ENCODE measurements around the gene ZNF516.

ZNF516 gene

DNA sequence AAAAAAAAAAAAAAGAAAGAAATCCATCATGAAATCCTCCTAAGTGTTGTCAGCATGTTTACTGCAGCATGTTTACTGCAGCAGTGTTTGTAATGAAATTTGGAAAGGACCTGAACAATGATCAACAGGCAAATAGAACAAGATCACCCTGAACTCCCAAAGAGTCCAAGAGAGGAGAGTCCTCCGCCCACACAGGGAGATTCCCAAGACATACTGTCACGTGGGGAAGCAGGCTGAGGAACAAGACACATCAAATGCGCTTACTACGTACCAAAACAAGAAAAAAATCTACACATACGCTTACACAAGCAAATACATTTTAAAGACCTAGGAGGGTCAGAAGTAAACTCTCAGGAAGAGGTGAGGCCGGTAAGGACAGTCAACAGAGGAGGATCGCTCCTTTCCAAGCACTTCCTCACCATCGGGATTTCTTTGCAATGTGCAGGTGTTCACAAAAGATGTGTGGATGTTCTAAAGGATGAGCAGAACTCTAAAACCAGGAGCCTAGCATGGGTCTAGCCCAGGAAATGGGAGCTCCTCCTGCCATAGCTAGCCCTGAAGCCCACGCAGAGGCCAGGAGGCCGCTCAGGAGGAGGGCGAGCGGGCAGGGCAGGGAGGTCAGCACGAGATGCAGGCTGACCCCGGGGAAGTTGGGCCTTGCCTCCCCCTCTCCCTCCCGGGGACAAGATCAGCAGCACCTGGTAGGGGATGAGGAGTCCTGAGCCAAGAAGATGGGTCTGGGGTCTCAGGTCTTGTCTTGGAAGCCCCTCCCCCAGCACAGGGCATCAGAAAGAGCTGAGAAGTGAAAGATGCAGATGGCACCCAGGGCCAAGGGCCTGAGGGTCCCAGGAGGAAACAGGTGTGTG lies 66.4 kb downstream of the ZNF516 start:
- Histone ChIP-seq H3K27me3 (ENCODE audit: control insufficient read depth, insufficient read depth, low read length) (no peaks in the 10 kb centered on the region), H3K4me3 (ENCODE audit: low read depth, low read length) (no peak overlapping the region), H3K9me3 (ENCODE audit: control insufficient read depth, insufficient read depth, low read length) (no peaks in the 10 kb centered on the region), H3K36me3 (ENCODE audit: control insufficient read depth, insufficient read depth, low read length) (peaks cover 3% of the 10 kb centered on the region), H3K4me1 (ENCODE audit: control insufficient read depth, insufficient read depth, low read length) (peaks cover 10% of the 10 kb centered on the region), H3K9ac (ENCODE audit: low read depth, low read length) (no peak overlapping the region)

DNA sequence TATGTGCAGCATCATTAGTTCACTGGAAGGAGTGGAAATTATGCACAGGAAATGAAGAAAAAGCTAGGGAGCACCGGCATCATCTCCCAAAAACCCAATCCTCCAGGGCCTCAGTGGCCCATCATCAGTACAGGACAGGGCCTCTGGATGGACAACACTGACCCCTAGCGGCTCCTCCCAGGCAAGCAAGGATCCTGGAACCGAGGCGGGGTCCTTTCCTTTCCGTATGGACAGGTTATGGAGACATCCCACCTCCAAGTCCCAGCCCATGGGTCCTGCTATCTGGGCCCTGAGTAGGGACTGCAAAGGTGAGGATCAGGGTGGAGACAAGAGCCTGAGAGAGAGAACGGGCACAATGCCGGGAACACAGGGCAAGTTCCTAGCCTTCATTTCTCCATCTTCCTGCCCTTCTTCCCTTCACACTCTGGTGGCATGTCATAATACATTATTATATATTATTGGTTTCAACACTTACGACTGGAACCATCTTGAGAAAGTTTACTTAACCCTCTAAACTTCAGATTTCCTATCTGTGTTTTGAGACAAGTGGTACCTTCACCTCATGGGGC lies 68.2 kb downstream of the ZNF516 start:
- no peaks in the 10 kb centered on the region for H3K27me3 ChIP-seq (ENCODE audit: control insufficient read depth, insufficient read depth, low read length)
- H3K9me3 ChIP-seq (ENCODE audit: control insufficient read depth, insufficient read depth, low read length), result no peaks in the 10 kb centered on the region
- H3K9ac ChIP-seq (ENCODE audit: low read depth, low read length), result no peak overlapping the region
- H3K36me3 ChIP-seq (ENCODE audit: control insufficient read depth, insufficient read depth, low read length), result no peaks in the 10 kb centered on the region
- H3K4me1 ChIP-seq (ENCODE audit: control insufficient read depth, insufficient read depth, low read length), result peaks cover 10% of the 10 kb centered on the region
- H3K4me3 ChIP-seq (ENCODE audit: low read depth, low read length), result no peak overlapping the region

DNA sequence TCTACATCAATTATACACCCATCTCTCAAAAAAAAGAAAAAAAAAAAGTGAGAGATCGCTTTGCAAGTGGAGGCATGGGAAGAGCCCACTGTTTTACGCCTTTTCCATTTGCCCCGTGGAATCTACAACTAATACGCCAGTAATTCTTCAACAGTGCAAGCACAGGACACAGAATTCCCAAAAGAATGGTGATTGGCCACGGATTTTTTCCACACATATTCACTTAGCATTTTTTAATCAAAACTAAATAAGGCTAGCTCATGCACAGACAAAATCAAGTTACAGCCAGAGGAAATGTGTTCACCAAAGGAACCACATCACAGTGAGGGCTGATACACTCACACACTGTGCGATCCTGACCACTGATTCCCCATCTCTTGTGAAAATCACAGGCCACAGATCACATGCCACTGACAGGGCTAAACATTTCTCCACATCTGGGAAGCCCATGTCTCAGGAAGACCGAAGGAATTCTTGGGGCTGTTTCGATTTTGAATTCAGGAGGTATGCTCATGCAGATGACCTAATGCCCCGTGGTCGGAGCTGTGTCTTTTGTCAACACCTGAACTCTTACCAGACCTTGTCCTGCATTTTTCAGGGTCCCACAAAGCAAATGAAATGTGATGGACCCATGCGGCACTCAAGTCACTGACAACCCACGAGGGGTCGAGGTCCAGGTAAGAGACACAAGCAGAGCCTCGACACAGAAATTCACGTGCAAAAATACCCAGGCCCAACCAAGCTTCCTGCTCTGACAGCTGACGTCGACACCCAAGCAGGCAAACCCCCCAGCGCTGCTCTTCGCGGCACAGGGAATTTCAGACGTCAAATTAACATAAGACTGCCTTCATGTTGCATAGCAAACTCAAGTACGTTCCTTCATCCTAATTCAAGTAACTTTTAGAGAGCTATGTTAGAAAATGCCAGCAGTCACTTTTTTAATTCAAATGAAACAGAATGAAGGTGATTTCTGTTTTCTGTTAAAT lies 69.6 kb downstream of the ZNF516 start:
- Histone ChIP-seq H3K4me3 (ENCODE audit: low read depth, low read length) (no peak overlapping the region), H3K9ac (ENCODE audit: low read depth, low read length) (no peak overlapping the region), H3K9me3 (ENCODE audit: control insufficient read depth, insufficient read depth, low read length) (no peaks in the 10 kb centered on the region), H3K27me3 (ENCODE audit: control insufficient read depth, insufficient read depth, low read length) (no peaks in the 10 kb centered on the region), H3K36me3 (ENCODE audit: control insufficient read depth, insufficient read depth, low read length) (no peaks in the 10 kb centered on the region), H3K4me1 (ENCODE audit: control insufficient read depth, insufficient read depth, low read length) (peaks cover 10% of the 10 kb centered on the region)

DNA sequence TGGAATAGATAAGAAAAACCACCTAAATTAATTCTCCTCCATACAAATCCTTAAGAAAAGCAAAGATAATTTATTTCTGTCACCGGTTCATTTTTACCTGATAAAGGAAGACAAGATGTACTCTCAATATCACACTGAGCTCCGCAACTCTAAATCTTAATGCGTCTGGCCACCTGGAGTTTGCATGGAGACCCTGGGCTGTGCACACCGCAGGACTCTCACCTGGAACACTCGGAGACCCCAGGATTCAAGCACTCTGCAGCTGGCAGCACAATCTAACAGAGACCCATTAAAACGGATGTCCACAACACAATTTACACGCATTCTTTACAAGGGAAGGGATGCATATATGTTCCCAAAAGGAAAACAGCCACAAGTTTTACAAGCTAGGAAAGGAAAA lies 72.2 kb downstream of the ZNF516 start:
- no peak overlapping the region for H3K9ac ChIP-seq (ENCODE audit: low read depth, low read length)
- no peaks in the 10 kb centered on the region for H3K27me3 ChIP-seq (ENCODE audit: control insufficient read depth, insufficient read depth, low read length)
- no peaks in the 10 kb centered on the region for H3K9me3 ChIP-seq (ENCODE audit: control insufficient read depth, insufficient read depth, low read length)
- no peaks in the 10 kb centered on the region for H3K36me3 ChIP-seq (ENCODE audit: control insufficient read depth, insufficient read depth, low read length)
- no peak overlapping the region for H3K4me3 ChIP-seq (ENCODE audit: low read depth, low read length)
- peaks cover 10% of the 10 kb centered on the region for H3K4me1 ChIP-seq (ENCODE audit: control insufficient read depth, insufficient read depth, low read length)

DNA sequence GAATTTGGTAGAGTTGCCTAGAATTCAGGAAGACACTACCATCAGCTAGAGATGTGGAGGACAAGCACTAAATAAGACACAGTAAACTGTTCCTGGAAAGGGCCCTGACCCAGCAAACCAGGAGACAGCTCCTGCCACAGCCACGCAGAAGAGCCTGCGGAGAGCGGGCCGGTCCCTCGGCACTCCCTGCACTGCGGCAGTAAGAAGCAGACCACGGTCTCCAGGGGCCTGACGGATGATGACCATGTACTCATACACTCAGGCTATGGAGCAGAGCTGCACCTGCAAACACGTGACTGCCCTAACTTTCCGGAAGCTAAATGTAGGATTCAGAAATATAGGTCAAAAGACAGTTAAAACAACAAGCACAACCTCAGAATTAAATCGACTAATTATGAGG lies 72.9 kb downstream of the ZNF516 start:
- Histone ChIP-seq H3K36me3 (ENCODE audit: control insufficient read depth, insufficient read depth, low read length) (no peaks in the 10 kb centered on the region), H3K9ac (ENCODE audit: low read depth, low read length) (no peak overlapping the region), H3K4me1 (ENCODE audit: control insufficient read depth, insufficient read depth, low read length) (peaks cover 10% of the 10 kb centered on the region)

DNA sequence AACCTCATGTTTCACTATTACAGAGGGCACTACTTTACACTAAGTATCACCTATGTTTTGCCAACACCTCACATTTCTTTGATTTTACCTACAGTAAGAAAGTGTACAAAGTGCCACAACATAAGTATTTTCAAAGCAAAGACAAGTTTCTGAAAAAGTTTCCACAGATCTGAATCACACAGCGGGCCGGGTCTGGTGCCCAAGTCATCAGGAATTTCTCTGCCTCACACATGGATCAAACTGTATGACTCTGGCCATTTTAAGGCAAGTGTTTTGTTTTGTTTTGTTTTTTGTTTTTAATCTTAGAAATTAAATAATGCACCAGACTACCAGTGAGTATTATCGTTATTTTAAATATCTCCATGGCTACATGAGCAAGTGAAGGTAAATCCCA lies 73.4 kb downstream of the ZNF516 start:
- Histone ChIP-seq H3K27me3 (ENCODE audit: control insufficient read depth, insufficient read depth, low read length) (no peaks in the 10 kb centered on the region), H3K36me3 (ENCODE audit: control insufficient read depth, insufficient read depth, low read length) (no peaks in the 10 kb centered on the region), H3K4me1 (ENCODE audit: control insufficient read depth, insufficient read depth, low read length) (peaks cover 10% of the 10 kb centered on the region), H3K9ac (ENCODE audit: low read depth, low read length) (no peak overlapping the region), H3K4me3 (ENCODE audit: low read depth, low read length) (no peak overlapping the region), H3K9me3 (ENCODE audit: control insufficient read depth, insufficient read depth, low read length) (no peaks in the 10 kb centered on the region)

More for the DNA sequence above, 72.9 kb downstream of the ZNF516 start:
- no peaks in the 10 kb centered on the region for H3K27me3 ChIP-seq (ENCODE audit: control insufficient read depth, insufficient read depth, low read length)
- no peaks in the 10 kb centered on the region for H3K9me3 ChIP-seq (ENCODE audit: control insufficient read depth, insufficient read depth, low read length)
- no peak overlapping the region for H3K4me3 ChIP-seq (ENCODE audit: low read depth, low read length)

DNA sequence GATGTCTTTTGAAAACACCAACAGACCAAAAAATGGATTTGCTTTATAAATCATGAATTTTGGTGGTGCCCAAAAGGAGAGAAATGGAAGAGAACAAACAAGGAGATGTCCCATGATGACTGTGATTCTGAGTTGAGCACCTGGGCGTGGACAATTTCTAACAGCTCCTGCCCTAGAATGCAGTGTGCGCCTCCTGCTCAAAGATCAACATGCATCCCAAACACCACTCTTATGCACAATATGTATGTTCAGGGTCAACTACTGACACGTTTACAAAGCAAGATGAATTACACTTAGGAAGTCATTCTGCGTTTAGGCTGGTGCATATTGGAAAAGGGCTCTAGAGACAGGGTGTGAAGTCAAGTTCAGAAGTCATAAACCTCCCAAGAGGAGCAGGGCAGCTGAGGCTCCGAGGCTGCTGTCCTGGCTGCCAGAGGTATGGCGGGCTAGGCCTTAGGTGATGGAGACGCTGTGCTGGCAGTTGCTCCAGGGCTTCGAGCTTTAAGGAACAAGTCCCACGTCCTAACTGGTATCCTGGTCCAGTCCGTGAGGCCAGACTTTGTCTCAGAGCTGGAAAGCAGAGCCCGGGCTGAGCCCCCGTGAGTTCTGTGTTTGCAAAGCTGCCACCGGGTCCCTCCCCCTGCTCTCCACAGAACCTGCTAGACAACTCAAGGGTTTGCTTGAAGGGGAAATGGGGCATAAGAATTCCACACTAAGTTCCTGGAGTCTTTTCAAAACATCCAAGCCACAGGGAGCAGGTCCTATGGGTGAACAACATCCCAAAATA lies 74.0 kb downstream of the ZNF516 start:
- H3K4me3 ChIP-seq (ENCODE audit: low read depth, low read length), result no peak overlapping the region

DNA sequence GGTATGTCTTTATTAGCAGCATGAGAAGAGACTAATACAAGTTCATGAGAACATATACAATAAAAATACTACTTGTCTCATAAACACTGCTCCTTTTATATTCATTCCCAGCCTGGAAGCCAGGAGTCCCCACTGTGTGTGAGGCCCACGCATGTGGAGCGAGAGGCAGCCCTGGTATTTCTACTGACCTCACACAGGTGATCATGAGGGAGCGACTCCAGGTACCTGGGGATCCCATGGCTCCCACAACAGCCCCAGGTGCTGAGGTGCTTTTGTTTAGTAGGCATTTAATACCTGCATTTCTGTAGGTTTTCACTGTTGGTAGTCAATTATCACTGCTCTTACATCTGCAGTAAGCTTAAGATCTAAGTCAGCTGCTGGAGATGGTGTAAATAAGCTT lies 75.2 kb downstream of the ZNF516 start:
- H3K36me3 ChIP-seq (ENCODE audit: control insufficient read depth, insufficient read depth, low read length), result no peaks in the 10 kb centered on the region
- no peaks in the 10 kb centered on the region for H3K4me1 ChIP-seq (ENCODE audit: control insufficient read depth, insufficient read depth, low read length)
- H3K4me3 ChIP-seq (ENCODE audit: low read depth, low read length), result no peak overlapping the region
- no peaks in the 10 kb centered on the region for H3K9me3 ChIP-seq (ENCODE audit: control insufficient read depth, insufficient read depth, low read length)
- H3K9ac ChIP-seq (ENCODE audit: low read depth, low read length), result no peak overlapping the region
- H3K27me3 ChIP-seq (ENCODE audit: control insufficient read depth, insufficient read depth, low read length), result no peaks in the 10 kb centered on the region

More for the DNA sequence above, 74.0 kb downstream of the ZNF516 start:
- H3K4me1 ChIP-seq (ENCODE audit: control insufficient read depth, insufficient read depth, low read length), result peaks cover 8% of the 10 kb centered on the region
- H3K36me3 ChIP-seq (ENCODE audit: control insufficient read depth, insufficient read depth, low read length), result no peaks in the 10 kb centered on the region
- no peak overlapping the region for H3K9ac ChIP-seq (ENCODE audit: low read depth, low read length)
- H3K9me3 ChIP-seq (ENCODE audit: control insufficient read depth, insufficient read depth, low read length), result no peaks in the 10 kb centered on the region
- H3K27me3 ChIP-seq (ENCODE audit: control insufficient read depth, insufficient read depth, low read length), result no peaks in the 10 kb centered on the region

DNA sequence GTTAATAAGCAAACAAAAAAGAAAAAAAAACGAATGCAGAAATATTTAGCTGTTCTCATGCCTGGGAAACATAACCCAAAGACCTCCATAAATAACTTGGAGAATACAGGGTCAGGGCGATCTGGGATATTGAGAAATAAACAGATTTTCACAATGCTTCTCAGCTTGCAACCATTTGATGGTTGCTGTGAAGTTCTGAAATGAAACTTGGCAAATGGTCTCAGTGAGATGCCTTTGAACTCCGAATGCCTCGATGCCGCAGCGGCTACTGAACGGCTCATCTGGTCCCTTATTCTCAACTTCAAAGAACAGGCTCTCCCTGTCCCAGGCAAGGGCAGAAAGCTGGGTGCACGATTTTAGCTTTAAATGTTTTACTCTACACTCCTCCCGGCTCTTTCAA lies 78.1 kb downstream of the ZNF516 start:
- Histone ChIP-seq H3K9ac (ENCODE audit: low read depth, low read length) (no peak overlapping the region), H3K4me1 (ENCODE audit: control insufficient read depth, insufficient read depth, low read length) (peaks cover 2% of the 10 kb centered on the region), H3K9me3 (ENCODE audit: control insufficient read depth, insufficient read depth, low read length) (no peaks in the 10 kb centered on the region), H3K27me3 (ENCODE audit: control insufficient read depth, insufficient read depth, low read length) (no peaks in the 10 kb centered on the region), H3K4me3 (ENCODE audit: low read depth, low read length) (no peak overlapping the region), H3K36me3 (ENCODE audit: control insufficient read depth, insufficient read depth, low read length) (no peaks in the 10 kb centered on the region)

DNA sequence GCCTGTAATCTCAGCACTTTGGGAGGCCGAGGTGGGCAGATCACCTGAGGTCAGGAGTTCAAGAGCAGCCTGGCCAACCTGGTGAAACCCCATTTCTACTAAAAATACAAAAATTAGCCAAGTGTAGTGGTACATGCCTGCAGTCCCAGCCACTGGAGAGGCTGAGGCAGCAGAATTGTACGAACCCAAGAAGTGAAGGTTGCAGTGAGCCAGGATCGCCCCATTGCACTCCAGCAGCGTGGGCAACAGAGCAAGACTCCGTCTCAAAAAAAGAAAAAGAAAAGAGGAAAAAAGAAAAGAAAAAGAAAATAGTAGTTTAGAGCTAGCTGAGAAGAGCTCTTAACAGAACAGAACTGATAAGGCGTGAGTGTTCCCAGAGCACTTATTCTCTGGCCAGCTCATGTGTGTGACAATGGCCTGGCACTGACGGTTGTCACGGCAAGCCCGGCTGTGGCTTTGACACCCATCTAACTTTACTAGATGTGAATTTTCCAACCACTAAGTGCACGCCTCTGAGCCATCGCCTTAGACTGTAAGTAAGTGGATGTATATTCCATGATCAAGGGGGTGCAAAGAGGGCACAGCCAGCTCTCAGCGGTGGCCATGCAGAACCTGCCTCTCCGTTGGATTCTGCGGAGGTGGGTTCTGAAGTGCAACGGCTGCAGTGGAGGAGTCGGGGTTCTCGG lies 80.0 kb downstream of the ZNF516 start:
- Histone ChIP-seq H3K4me1 (ENCODE audit: control insufficient read depth, insufficient read depth, low read length) (peaks cover 2% of the 10 kb centered on the region), H3K9ac (ENCODE audit: low read depth, low read length) (no peak overlapping the region), H3K27me3 (ENCODE audit: control insufficient read depth, insufficient read depth, low read length) (no peaks in the 10 kb centered on the region), H3K9me3 (ENCODE audit: control insufficient read depth, insufficient read depth, low read length) (no peaks in the 10 kb centered on the region), H3K36me3 (ENCODE audit: control insufficient read depth, insufficient read depth, low read length) (no peaks in the 10 kb centered on the region), H3K4me3 (ENCODE audit: low read depth, low read length) (no peak overlapping the region)

All from iPS-15b (cell line).